ENCODE results near the gene KCTD18.

KCTD18 gene

DNA sequence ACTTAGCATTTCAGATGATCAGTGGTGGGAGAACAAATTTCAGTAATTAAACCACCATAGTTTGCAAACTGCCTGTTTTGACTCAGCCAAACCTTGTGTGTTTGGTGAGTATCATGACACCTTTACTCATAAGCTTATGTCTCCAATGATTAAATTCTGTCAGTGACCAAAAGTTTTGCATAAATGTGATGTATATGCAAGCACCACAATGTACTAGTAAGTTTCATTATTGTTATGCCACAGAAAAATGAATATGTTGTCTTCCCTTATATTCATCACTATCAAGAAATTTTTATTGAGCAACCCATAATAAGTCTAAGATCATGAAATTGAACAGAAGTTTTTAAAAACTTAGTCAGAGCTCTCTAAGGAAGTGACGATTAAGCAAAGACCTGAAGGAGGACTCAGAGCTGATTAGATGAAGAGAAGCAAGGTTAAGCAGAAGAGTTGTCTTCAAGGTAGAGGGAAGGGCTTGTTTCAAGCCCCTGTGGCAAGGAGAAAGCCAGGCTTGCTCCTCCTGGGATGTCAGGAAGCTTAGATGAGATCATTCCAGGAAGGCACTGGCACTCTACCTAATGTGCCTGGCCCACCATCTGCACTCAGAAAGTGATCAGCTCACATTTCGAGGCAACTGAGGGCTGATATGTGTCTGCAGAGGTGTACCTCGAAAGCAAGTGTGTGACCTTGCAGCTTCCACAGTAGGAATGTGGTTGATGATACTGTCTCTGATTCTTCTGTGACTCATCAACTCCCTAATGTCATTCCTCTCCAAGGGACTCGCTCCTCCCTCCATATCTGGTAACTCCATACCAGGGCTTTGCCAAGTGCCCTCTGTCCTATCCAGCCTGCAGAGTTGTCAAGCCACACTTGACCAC, 54.7 kb downstream of the KCTD18 start:
- peak; percentile 54 for DNase-seq

DNA sequence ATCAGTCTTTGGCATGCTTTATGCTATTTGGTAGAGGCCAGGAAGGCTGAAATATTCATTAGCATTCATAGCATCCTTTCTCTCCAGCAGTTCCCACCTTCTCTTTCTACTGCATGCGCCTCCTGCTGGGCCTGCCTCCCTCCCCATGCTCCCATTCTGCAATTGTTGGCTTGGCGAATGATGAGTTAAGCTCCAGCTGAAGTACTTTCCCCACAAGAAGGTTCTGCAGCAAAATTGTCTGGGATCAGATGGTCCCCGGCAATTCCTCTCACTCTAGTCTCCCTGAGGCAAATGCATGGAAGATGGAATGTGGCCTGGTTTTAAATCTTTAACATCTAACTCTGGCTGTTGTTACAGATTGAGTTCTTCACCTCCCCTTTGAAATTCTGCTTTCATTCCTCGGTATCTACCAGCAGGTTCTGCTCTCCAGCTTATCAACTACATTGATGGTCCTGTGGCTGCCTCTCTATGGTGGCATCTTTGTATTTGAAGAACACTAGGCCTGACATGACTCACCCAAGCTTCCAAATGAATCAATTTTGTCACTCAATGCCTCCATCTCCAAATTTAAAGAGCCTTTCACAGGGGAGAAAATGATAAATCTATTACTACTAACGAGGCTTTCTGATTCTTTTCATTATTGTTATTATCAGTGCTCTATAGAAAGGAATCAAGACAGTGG, 55.9 kb downstream of the KCTD18 start:
- no peak for DNase-seq

DNA sequence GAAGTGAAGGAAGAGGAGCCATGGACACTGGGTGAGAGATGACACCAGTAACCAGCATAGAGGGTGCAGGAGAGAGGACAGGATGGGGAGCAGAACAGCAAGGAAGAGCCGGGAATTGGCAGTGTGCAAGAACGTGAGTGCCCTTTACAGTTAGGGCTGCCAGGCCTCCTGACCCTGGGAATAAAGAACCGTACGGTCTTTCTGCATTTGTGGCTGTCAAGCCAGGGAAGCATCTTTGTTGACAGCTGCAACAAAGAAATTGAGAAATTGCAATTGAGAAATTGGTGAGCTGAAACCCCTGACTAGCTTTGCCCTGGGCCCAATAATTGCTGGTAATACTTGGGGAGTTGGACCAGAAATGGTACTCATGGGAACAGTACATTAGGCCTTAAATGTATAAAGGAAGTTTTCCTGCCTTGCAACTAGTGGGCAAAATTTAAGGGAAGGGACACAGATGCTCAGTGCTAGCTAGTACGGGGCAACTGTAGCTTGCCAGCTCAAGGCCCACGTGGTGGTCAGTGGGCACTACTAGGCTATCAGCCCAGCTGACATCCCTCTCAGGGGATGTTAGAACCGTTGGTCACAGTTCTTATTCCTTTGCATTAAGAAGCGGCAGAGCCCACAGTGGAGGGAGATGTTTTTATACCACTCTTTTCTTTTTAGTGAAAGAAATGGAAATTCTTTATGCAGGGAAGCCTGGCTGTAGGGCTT, 56.6 kb downstream of the KCTD18 start:
- DNase-seq, result no peak

DNA sequence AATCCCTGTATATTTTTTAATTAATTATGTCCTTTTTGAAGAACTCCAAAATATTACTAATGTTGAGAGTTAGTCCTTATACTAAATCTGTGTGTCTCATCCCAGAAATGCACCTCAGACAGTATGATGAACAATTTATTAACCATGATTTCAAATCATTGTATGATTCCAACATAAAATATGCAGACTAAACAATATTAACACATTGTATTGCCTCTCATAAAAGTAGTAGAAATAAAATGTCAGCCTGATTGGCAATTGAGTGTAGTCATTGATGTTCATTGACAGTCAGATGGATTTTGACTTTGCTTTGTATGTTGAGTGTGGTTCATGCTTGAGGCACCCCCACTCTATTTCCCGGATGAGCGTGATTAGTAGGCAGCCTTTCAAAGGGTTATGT, 57.5 kb downstream of the KCTD18 start:
- no peak for DNase-seq

DNA sequence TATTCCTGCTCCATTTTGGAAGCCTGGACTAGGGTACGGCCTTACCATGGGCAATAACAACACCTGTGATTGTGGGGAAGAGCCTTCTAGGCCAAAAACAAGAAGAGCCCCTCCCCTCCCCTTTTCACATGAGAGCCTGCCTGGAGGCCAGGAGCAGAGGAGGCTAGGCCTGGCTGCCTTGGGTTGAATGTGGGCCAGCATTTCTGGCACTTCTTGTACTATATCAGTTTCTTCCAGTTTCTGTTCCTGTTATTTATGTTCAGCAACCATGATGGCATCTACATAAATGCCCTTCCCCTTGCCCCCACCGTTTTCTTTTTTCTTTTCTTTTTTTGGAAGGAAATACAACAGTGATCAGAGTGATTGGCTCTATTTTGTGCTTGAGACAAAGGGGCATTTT, 58.4 kb downstream of the KCTD18 start:
- DNase-seq, result no peak

DNA sequence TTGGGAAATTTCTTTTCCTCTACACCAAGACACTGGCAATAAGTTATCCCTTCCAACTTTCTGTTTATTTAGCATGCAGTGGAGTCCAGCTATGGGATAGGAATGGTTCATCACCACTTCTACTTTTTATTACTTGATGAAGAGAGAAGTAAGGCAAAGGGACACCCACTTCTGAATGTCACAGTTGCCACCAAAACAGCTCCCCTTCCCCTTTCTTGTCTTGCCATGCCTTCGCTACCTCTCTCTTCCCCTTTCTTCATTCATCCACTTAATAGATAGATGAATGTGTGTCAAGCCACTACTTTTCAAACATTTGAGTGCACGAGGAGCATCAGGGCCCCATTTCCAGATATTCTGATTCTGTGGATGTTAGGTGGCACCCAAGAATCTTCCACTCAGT, 59.6 kb downstream of the KCTD18 start:
- DNase-seq, result no peak

DNA sequence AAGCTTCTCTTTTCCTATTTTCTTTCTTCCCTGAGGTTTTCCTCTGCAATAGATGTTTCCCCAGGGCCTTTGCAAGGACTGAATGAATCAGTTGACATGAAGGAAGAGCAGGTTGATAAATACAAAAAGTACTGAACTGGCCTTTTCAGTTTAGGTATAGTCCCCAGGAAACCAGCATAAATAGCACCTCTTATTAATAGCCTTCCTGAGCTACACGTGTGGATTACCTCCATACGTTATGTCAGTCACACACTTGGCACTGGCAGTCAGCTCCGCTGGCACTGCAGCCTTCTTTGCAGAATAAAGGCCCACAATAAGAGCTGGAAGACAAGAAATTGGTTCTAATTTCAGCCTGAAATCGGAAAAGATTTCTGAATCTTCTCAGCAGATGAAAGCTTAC, 60.7 kb downstream of the KCTD18 start:
- no peak for DNase-seq

DNA sequence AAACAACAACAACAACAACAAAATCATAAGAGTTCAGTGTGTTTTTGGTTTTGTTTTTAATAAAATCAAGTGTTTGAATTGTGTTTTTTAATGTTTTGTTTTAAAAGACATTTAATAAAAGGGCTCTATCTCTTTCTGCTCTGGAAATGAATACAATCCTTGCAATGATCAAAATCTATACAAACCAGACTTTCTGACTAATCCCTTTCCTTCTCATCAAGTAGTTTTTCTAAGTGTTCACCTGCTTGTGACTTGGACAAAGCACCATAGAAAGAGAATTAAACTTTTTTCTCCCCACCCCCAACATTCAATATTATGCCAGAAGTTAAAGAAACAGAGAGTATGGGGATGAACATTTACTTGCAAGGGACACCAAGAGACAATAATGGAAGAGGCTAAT, 61.4 kb downstream of the KCTD18 start:
- no peak for DNase-seq

DNA sequence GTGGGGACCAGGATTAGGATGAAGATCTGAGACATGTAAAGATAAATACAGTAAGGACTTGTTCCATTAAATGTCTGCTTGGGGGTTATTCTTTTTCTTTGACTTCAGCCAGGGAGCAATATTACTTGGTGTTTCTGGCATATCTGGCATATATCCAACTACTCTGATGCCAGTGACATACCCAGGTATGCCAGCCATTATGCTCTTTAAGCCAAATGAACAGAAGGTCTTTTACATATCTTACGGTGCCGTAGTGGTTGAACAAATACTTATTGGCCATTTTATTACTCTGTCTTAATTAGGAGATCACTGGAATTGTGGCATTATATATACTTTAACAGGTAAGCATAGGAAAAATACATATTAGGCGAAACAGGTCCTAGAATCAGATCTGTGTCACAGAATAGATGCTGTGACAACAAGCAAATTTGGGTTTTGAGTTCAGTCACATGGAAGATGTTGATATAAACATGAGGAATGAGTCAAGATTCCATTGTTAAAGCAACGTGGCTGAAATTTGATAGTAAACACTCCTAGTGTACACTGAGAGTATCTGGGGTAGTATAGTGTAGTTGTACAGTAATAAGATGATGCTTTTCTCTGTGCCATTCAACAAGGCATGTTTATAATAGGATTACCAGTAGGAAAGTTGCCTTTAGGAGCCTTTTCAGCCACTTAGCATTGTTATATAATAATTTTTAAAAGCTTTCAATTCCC, 62.6 kb downstream of the KCTD18 start:
- DNase-seq, result no peak

DNA sequence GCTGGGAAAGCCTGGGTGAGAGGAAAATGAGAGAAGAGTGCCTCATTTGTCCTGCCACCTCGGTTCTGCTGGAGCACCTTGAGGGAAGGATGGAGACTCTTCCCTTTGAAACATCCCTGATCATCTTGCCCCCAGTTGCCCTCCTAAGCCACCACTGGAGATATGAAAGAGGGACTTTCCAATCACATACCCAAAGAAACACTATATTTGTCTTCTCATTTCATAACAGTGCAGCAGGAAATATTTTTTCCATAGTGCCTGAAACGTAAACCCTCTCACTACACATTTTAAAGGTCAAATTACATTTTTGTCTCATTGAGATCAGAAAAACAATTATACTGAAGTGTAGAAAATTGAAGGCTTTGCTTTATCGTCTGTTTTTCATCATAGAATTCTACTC, 63.3 kb downstream of the KCTD18 start:
- DNase-seq, result no peak

DNA sequence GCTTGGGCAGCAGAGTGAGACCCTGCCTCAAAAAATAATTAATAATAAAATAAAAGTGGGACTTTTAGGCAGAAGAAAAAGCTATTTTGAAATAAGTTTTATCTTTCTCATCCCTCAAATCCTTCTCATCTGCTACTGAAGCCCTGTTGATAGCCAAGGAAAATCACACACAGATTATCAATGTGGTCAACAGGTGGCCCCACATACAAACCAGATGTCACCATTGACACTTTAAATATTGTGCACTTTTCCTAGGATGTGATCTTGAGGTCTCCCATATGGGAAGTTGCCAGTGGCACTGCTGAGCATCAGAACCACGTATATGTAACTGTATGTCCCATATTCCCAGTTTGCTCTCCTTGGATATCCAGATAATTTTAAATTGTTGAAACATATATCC, 64.6 kb downstream of the KCTD18 start:
- no peak for DNase-seq

DNA sequence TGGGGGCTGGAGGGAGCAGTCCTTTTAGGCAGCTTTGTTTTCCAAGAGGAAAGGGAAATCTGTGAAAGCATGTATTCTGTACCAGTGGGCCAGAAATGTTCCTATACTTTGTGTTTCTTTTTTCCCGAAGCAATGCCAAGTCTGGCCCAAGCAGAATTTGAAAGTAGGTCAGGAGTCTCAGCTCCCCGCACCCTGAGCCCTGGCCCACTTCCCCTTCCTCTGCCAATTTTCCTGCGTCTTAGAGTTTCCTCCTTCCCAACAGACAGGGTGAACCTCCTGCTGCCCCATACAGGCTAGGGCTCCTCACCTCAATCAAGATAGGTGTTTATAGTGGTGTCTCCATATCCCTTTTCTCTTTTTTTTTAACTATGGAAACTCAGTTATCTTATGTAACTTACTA, 65.3 kb downstream of the KCTD18 start:
- no peak for DNase-seq

DNA sequence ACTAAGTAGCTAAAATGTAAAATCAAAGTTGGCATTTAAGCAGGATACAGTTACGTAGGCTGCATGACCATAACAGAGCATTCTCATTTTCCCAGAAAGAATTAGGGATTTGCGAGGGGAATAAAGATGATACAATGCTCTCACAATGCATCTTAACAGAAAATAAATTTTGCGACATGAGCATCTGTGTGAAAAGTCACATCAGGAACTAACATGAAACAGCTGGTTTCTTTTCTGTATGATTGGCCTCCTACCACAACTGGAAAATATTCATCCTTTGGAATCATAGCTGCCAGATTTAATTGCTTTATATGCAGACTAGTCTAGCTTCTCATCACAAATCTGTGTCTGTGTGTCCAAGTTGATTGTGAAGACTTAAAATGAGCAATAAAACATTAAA, 66.0 kb downstream of the KCTD18 start:
- DNase-seq, result no peak

DNA sequence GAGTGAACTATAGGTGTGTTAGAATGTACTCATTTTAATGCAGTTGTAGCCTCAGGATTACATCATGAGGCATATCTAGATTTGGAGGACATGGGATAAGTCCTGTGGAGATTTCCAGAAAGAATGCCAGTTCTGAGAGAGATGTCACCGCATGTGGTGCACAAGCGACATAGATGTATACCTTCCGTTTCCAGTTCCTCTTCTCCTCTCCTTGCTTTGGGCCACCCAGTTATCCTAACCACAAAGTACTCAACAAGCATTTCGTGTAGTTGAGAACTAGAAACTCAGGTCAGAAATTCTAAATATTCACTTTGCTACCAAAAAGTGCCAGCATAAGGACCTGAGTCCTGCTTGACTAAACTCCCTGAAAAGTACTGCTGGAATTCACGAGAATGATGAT, 66.5 kb downstream of the KCTD18 start:
- no peak for DNase-seq

DNA sequence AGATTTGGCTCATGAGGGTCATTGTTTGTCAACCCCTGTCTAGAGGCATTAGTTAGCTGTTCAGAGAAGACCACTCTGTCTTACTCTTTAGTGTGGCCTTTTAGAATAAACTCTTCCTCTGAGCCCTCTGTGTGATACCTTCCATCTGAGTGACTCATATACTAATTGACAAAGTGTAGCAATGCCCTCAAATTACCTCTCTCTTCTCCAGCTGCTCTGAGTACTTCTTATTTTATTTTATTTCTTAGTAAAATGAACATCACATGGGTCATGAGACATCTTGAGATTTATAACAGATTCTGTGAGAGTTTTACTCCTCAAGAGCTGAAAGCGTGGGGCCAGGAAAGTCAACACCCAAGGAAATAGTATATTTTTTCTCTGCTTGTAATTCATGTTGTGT, 67.4 kb downstream of the KCTD18 start:
- DNase-seq, result peak; percentile 55

DNA sequence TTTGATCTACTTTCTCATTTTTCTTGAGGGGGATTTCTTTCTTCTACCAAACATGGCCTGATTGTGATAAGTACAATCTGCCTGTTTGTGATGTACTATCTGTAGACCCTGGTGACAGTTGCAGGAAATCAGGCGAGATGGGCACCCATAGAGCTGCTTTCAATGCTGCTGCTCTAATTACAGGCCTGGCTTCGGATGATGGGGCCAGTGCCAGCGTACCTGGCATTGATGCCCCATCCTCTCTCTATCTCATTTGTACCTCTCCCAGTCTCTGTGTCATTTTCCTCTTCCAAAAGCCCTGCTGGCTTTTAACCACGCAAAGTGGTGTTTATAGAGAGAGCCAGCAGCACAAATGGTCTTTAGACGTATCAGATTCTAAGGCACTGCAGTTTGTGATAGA, 69.9 kb downstream of the KCTD18 start:
- no peak for DNase-seq

Data from fibroblast of skin of scalp (primary cell).